ENCODE results near the gene CNNM2. TPM values are rescaled to one million over a fixed set of nuclear protein-coding genes. Genes with fewer than 3 reads are reported as not detected.
"Not testable (repeated sequence)": the region's sequence is repeated elsewhere in the genome, so short reads cannot be mapped to it uniquely, and the experiment has no call there.

Gene CNNM2
- total RNA-seq, 1 donor from 2014 or later = 5.9 TPM

DNA sequence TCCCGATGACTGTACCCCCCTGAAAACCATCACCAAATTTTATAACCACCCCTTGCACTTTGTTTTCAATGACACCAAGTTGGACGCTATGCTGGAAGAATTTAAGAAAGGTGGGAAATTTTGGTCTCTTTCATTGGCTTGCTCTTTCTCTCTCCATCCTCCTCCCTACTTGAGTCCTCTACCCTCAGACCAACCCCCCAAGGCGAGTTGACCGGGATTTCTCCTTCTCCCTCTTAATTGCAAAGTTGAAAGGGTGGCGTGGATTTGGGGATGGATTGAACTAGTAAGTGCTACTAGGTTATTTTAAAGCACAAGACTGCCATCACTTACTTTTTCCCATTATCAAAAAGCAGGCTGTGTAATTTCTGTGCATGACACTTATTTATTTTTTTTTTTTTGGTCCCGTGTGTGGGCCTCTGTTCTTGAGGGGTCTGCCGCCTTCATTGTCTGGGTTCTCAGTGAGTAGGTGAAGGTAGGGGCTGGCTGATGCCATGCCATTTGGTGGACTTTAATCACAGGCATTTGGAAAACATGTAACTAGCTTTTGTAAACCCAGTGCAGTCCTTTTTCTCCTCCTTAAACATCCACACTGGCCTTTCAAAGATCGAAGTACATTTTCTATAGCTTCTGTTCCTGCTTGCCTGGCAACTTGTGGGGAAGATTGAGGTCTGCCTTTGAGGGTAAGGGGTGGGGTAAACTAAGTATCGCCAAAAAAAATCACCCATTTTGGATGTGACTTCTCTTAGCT, 2.1 kb downstream of the CNNM2 start:
- intact Hi-C loops (cut with DNase I) = loop anchor here (10.0 kb wide), 1 partner anchor 415 kb away; no protein-coding TSS in a partner anchor
- no peak for DNase-seq (ENCODE audit: low spot score)

- intact Hi-C loops (cut with DNase I) = no loop called here
- DNase-seq (ENCODE audit: low spot score) = no peak
Measured at GRCh38 chr10:102923601-102924000, 5.5 kb downstream of the CNNM2 start.

- intact Hi-C loops (cut with DNase I) = no loop called here
Measured at GRCh38 chr10:102926842-102927241, 8.7 kb downstream of the CNNM2 start.

GRCh38 chr10:102927311-102928010, 9.4 kb downstream of the CNNM2 start:
- intact Hi-C loops (cut with DNase I) = no loop called here
- no peak for DNase-seq (ENCODE audit: low spot score)

More at GRCh38 chr10:102926842-102927241, 8.7 kb downstream of the CNNM2 start:
- DNase-seq (ENCODE audit: low spot score) = no peak

DNA sequence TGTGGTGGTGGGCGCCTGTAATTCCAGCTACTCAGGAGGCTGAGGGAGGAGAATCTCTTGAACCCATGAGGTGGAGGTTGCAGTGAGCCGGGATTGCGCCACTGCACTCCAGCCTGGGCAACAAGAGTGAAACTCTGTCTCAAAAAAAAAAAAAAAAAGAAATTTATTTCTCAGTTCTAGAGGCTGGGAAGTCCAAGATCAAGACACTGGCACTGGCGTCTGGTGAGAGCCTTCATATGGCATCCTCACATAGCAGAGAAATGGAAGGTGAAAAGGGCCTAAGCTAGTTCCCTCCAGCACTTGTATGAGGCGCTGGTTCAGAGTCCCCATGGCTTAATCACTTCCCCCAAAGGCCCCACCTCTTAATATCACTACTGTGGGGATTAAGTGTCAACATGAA, 10.3 kb downstream of the CNNM2 start:
- DNase-seq (ENCODE audit: low spot score); intact Hi-C loops (cut with DNase I): not testable (repeated sequence)

GRCh38 chr10:102930720-102931119, 12.6 kb downstream of the CNNM2 start:
- intact Hi-C loops (cut with DNase I) = no loop called here
- no peak for DNase-seq (ENCODE audit: low spot score)

DNA sequence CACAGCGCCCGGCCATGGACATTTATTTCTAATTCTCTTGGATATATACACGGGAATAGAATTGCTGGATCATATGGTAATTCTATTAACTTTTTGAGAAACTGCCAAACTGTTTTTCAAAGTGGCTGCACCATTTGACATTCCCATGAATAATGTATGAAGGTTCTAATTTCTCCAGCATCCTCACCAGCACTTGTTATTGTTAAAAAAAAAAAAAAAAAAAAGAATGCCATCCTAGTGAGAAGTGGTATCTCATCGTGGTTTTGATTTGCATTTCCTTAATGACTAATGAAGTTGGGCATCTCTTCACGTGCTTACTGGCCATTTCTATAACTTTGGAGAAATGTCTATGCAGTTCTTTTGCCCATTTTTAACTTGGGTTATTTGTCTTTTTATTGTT, 13.5 kb downstream of the CNNM2 start:
- intact Hi-C loops (cut with DNase I) = no loop called here

DNA sequence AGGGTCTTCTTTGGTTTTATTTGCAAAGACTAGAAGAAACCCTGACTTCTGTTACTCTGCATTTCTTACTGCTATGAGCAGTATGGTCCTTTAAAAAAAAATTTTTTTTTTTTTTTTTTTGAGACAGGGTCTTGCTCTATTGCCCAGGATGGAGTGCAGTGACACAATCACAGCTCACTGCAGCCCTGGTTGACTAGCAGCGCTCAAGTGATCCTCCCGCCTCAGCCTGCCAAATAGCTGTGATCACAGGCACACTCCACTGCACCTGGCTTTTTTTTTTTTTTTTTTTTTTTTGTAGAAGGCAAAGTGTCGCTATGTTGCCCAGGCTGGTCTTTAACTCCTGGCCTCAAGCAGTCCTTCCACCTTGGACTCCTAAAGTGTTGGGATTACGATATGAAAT, 17.4 kb downstream of the CNNM2 start:
- intact Hi-C loops (cut with DNase I) = no loop called here

More for the DNA sequence above, 13.5 kb downstream of the CNNM2 start:
- no peak for DNase-seq (ENCODE audit: low spot score)

GRCh38 chr10:102935939-102936605, 18.0 kb downstream of the CNNM2 start:
- intact Hi-C loops (cut with DNase I) = no loop called here
- no peak for DNase-seq (ENCODE audit: low spot score)

More for the DNA sequence above, 17.4 kb downstream of the CNNM2 start:
- DNase-seq (ENCODE audit: low spot score) = no peak

GRCh38 chr10:102941401-102941800, 23.3 kb downstream of the CNNM2 start:
- intact Hi-C loops (cut with DNase I) = no loop called here
- no peak for DNase-seq (ENCODE audit: low spot score)

DNA sequence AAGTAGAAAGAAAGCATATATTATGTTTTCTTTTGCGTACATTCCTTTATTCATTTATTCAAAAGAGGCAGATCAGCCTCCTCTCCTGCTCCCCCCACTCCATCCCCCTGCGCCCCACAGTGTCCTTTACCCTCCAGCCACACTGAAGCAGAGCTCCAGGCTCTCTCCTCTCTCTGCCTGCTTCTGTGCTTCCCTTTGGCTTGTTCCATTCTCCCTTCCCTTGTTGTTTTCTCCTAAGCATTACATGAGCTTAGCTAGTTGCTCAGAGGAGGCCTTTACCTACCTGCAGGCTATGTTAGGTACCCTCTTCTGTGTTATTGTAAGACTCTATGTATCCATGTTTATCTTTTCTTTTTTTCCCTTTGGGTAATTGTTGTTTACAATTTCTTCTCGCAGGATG, 27.4 kb downstream of the CNNM2 start:
- intact Hi-C loops (cut with DNase I) = no loop called here
- DNase-seq (ENCODE audit: low spot score) = no peak

- intact Hi-C loops (cut with DNase I) = no loop called here
Measured at GRCh38 chr10:102945962-102946361, 27.9 kb downstream of the CNNM2 start.

GRCh38 chr10:102946992-102947391, 28.9 kb downstream of the CNNM2 start:
- intact Hi-C loops (cut with DNase I) = no loop called here
- no peak for DNase-seq (ENCODE audit: low spot score)

More at GRCh38 chr10:102945962-102946361, 27.9 kb downstream of the CNNM2 start:
- no peak for DNase-seq (ENCODE audit: low spot score)

DNA sequence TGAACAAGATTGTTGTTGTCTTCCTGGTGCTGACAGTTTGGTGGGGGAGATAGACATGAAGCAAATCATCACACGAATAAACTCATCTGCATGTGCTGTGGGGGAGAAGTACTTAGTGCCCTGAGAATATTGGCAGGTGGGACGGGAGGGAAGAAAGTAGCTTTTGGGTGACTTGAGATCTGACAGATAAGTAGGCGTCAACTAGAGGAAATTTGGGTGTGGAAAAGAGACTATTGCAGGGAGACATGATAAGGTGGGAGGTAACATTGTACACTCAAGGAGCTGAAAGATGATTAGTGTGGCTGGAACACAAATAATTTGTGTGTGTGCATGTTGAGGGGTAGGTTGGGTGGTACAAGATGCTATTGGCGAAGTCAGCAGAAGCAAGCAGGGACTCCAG, 30.1 kb downstream of the CNNM2 start:
- intact Hi-C loops (cut with DNase I) = no loop called here
- no peak for DNase-seq (ENCODE audit: low spot score)

GRCh38 chr10:102948786-102949185, 30.7 kb downstream of the CNNM2 start:
- intact Hi-C loops (cut with DNase I) = no loop called here
- DNase-seq (ENCODE audit: low spot score) = no peak

GRCh38 chr10:102949916-102950315, 31.8 kb downstream of the CNNM2 start:
- intact Hi-C loops (cut with DNase I) = no loop called here
- no peak for DNase-seq (ENCODE audit: low spot score)

DNA sequence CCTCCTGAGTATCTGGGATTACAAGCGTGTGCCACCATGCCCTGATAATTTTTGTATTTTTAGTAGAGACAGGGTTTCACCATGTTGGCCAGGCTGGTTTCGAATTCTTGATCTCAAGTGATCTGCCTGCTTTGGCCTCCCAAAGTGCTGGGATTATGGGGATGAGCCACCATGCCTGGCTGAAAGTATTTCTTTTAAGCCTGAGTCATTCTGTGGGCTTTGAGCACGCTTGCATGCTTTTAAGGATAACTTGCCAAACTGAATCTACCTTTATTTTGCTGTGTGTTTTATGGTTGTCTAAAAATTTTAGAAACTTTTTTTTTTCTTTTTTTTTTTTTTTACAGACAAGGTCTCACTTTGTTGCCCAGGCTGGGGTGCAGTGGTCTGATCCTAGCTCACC, 33.2 kb downstream of the CNNM2 start:
- no peak for DNase-seq (ENCODE audit: low spot score)
- intact Hi-C loops (cut with DNase I) = no loop called here

GRCh38 chr10:102959360-102959759, 41.3 kb downstream of the CNNM2 start:
- no peak for DNase-seq (ENCODE audit: low spot score)
- intact Hi-C loops (cut with DNase I) = no loop called here

- DNase-seq (ENCODE audit: low spot score) = no peak
- intact Hi-C loops (cut with DNase I) = no loop called here
Measured at GRCh38 chr10:102960157-102960556, 42.1 kb downstream of the CNNM2 start.

DNA sequence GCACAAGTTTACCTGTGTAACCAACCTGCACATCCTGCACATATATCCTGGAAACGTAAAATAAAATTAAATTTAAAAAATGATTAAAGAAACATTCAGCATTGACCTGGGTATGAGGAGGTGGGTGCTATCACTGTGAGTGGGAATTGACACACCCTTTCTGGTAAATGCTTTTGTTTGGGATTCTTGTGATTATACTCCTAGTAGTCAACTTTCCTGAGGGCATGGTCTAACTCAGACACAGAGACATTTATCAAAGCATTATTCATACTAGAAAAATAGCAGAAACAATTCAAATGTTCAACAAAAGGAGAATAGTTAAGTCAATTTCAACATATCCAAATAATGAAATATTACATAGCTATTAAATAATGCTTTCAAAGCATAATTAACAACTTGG, 44.2 kb downstream of the CNNM2 start:
- intact Hi-C loops (cut with DNase I) = no loop called here
- DNase-seq (ENCODE audit: low spot score) = no peak
